HG03342 (cell line): ENCODE data around the gene ZNF14.
A peak's percentile ranks its signal among the peaks of the same experiment; 100 is the strongest.
"Not testable (repeated sequence)": the region's sequence is repeated elsewhere in the genome, so short reads cannot be mapped to it uniquely, and the experiment has no call there.

Source experiments
- ATAC-seq: cut with Tn5 transposase; IDR thresholded peaks from one replicate; pipeline ENCODE4 v1.9.1; 2021; ENCODE audit warnings: mild to moderate bottlenecking, moderate library complexity; ENCODE audit not compliant: unreplicated experiment

ZNF14 gene

DNA sequence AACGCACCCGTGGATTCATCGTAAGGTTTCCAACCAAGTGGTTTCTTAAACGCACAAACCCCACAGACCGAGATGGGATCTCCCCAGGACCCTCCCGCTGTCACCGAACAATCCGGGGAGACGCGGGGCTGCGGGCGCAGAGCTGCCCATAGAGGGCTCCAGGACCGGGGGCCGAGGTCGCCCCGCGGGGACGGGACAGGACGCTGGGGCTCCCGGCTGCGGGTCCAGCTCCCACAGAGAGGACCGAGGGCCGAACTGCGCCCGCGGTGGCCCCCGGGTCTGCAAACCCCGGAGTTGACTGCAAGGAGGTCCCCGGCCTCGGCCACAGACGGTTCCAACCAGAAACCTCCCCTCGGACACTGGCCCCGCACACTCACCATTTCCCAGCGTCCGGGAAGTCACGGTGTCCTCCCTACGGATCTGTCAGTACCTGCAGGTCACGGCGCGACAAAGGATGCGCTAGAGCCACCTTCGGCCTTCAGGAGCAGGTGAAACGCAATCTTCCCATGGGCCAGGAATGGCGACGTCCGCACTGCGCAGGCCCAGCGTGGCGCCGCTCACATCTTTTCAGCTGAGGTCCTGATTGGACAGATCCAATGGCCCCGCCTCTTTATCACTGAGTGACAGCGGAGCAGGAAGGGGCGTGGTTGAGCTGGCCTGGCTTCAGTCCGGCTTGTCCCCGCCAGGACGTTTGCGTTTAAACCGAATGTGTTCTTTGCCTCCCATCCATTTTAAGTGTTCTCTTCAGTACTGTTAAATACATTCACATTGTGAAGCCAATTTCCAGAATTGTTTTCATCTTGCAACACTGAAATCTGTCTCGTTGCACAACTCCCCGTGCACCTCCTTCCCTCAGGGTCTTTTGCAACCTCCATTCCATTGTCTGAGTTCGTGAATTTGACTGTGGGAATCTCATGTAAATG lies at the start of gene ZNF14:
TSS of gene ZNF14 (minus strand) at position 534 of the 923 bp plus-strand sequence. CDS start at position 380, 154 bp downstream.
- ATAC-seq: peak; percentile 99

DNA sequence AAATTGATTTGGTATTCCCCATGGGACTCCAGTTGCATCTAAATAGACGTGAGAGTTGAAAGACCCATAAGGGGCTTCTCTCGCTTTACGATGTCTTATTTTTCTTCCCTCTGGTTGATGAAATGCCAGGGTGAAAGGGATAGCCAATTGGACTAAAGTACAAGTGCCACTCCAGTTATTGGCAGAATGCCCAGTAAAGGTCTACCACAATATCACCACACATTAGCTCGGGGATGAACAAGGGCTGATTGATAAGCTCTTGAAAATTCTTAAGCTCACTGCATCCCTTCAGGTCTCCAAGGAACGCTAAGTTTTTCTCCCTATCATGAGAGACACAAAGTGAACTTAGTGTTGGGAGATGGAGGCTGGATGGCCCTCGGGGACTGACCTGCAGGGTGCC lies 48.9 kb upstream of the ZNF14 start:
- not testable (repeated sequence) for ATAC-seq

DNA sequence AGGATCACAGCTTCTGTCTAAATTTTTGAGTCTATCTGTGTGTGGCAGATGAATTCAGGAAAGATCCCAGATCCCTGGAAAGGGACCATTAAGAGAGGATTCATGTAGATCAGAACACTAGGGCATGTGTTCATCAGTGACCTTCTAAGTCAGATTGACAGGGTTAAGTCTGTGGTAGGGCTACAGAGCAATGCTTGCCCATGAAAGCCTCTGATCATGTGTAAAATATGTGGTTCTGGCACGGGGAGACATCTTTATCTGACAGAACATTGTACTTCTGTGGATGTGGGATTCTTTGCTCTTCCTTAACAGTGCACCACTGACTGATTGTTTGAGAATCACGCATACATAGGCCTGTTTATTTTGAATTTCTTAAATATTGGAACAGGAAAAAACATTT lies 45.8 kb upstream of the ZNF14 start:
- ATAC-seq: no peak

- no peak for ATAC-seq
Observed at GRCh38 chr19:19777692-19778091, 44.8 kb upstream of the ZNF14 start.

- ATAC-seq: peak; percentile 99
Observed at GRCh38 chr19:19776206-19777008, 43.5 kb upstream of the ZNF14 start.

GRCh38 chr19:19775891-19776205 lies 42.9 kb upstream of the ZNF14 start:
- ATAC-seq: no peak

DNA sequence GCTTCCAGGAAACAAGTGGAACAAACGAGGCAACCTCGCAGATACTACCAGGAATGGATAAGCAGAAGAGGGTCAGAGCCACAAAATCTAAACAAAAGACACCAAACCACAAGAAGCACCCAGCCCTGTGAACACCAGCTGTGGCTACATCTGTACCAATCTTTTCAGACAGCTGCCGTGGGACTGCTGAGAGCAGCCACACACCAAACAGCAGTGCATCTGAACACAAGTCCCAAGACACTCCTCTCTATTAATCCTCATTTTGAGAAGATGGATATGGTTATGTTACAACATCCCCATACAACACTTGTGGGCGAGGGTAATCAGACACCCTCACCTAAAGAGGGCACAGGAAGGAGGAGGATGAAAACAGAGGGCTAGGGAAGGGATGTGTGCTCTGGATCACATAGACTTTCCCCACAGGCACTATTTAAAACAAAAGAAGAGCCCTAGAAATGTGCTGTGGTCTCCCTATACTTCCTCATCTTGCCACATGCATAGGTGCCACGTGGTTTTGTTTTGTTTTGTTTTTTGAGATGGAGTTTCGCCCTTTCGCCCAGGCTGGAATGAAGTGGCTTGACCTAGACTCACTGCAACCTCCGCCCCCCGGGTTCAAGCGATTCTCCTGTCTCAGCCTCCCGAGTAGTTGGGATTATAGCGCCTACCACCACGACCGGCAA lies 41.6 kb upstream of the ZNF14 start:
- no peak for ATAC-seq

- not testable (repeated sequence) for ATAC-seq
Observed at GRCh38 chr19:19771963-19772362, 39.1 kb upstream of the ZNF14 start.

- ATAC-seq: not testable (repeated sequence)
Observed at GRCh38 chr19:19769971-19770370, 37.1 kb upstream of the ZNF14 start.

- ATAC-seq: no peak
Observed at GRCh38 chr19:19758164-19758563, 25.3 kb upstream of the ZNF14 start.

DNA sequence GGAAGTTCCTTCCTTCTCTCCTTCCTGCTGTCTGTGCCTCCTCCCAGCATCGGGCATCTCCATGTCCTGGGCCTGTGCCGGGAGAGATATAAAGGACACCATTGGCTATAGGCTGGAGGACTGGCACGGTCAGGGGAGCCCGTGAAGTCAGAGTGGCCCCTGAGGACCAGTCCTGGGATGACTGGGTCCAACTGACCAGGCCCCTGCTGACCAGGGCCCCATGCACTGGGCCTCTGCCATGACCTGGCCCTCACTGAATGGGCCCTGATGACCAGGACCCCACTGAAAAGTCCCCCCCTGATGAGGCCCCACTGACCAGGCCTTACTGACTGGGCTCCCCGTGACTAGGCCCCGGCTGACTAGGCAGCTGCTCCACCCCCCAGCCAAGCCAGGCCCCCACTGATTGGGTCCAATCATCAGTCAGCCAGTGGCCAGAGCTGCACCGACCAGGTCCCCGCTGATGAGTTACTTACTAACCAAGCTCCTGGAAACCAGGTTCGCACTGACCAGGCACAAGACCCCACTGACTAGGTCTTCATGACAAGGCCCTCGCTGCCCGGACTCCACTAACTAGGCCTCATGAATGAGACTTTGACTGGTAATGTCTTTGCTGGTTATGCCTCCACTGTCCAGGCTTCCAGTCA lies 20.0 kb upstream of the ZNF14 start:
- no peak for ATAC-seq

- no peak for ATAC-seq
Observed at GRCh38 chr19:19751846-19752245, 18.9 kb upstream of the ZNF14 start.

GRCh38 chr19:19750842-19751790 lies 18.2 kb upstream of the ZNF14 start:
- no peak for ATAC-seq

DNA sequence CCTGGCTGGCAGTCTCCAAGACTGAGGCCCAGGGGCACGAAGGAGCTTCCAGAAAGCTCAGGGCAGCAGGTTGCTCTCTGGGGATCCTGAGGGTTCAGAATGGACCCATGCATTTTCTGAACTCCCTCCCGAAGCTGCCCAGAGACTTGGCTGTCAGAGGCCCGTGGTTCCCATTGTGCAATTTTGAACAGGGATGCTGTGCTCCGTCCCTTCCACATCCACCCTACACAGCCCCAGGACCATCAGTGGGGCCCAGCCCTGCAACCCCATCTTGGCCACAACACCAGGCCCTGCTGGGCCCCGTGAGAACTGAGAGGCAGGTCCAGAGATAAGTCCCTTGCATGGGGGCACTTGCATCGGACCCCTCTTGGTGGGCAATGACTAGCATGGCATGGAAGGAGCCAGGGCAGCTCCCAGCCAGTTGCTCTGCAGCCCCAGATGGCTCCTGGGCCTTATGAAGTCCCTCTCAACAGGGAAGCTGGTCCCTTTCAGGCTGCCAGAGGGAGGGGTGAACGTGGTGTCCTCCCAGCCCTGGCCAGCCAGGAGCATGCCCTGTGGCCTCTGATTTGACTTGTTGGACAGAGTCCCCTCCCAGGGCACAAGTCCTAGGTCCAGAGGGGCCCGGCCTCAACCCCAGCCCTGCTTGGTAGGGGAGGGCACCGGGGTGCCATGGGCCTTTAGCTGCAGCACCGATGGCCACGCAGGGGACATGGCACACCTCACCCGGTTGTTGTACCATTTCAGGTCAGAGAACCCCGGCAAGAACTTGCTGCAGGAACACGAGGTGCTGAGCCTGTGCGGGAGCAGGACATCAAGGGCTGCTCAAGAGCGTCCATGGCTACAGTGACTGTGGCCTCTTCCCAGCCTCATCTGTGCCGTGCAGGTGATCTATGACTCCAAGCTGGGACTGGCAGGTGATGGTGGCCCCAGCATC lies 17.3 kb upstream of the ZNF14 start:
- ATAC-seq: no peak

GRCh38 chr19:19749117-19749907 lies 16.4 kb upstream of the ZNF14 start:
- no peak for ATAC-seq

DNA sequence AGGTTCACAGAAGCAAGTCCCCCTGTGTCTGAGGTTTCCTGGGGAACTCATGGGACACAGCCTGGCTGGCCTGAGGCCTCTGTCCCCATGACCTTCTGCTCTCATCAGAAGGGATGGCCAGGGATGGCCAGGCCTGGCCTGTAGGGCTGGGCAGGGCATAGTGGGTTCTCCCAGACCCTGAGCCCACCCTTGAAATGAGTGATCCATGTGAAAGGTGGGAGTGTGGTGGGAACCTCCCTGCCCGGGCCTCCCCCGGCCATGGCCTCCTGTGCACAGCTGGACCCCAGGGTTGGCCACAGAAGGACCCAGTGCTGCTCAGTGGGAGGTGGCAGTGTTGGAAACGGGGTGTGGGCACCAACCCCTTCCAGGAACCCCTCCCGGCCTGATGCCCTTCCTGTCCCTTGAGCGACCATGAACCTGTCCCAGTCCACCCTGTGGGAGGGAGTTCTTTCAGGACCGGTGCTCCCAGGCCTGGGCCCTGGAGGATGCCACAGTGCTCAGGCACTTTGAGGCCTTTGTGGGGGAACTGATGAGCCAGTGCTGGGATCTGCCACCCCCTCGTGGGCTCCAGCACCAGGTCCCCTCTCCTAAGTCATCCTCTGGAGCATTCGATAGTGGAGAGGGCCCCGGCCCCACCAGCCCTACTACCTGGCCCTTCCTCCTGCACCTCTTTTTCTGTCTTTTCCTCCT lies 15.5 kb upstream of the ZNF14 start:
- ATAC-seq: no peak
